GM12878 (cell line): ENCODE data around the gene NAXE. TPM values are rescaled to one million over a fixed set of nuclear protein-coding genes. Genes with fewer than 3 reads are reported as not detected.

ENCODE experiments used
- ATAC-seq: fragments of 200-7000 bp; cut with Tn5 transposase; 3 replicates; pipeline ENCODE4 v1.9.1; 2020; ENCODE audit warnings: mild to moderate bottlenecking, moderate library complexity
- BruUV-seq: library from RNA; stranded (reverse); fragments of 400-500 nt; replicated peaks from 2 replicates; lab custom pipeline; 2021; lab: Mats Ljungman, UMichigan
- CTCF ChIA-PET: fragments of 300-600 bp; sonication (Branson Sonifier 250); formaldehyde crosslinking; extraction: SDS; loops from one replicate; lab custom pipeline; 2021; ENCODE audit warnings: inconsistent platforms; lab: Yijun Ruan, JAX
- POLR2A ChIA-PET: fragments of 350-600 bp; formaldehyde crosslinking; extraction: SDS; loops from one replicate; lab custom pipeline; 2021; ENCODE audit warnings: inconsistent platforms; lab: Charles Lee
- RAD21 ChIA-PET: fragments of 300-600 bp; sonication (Branson Sonifier 250); formaldehyde crosslinking; loops from one replicate; lab custom pipeline; 2023; ENCODE audit warnings: antibody characterized with exemption; ENCODE audit not compliant: unreplicated experiment; lab: Charles Lee
- SMC1A ChIA-PET: fragments of 300-600 bp; sonication (Branson Sonifier 250); formaldehyde crosslinking; loops from one replicate; lab custom pipeline; 2023; ENCODE audit not compliant: unreplicated experiment, uncharacterized antibody; lab: Charles Lee
- DNase-seq: peaks from one replicate; pipeline ENCODE4 v3.0.0-alpha.2; 2011; ENCODE audit warnings: low read depth, low spot score
- FAIRE-seq: peaks from 3 replicates; lab custom pipeline; 2011; peaks lifted over from hg19 to GRCh38; lab: Jason Lieb, UNC
- H2AFZ ChIP-seq: 2 replicates; pipeline ENCODE4 v1.6.0; 2011; ENCODE audit warnings: low read depth, low read length, control low read depth; ENCODE audit not compliant: control insufficient read depth
- H3K27ac ChIP-seq: 2 replicates; pipeline ENCODE4 v1.5.1; 2011; ENCODE audit warnings: control low read depth; ENCODE audit not compliant: control insufficient read depth, insufficient read depth
- H3K27me3 ChIP-seq, 2 experiments: replicated peaks in 1 of 2; 2 replicates each; pipeline versions ENCODE4 v1.6.0 to v1.6.1; 2011; ENCODE audit warnings: low read length in 1 of 2; ENCODE audit not compliant: control insufficient read depth in 2 of 2, insufficient read depth in 2 of 2
- H3K36me3 ChIP-seq, 2 experiments: 2 replicates each; pipeline ENCODE4 v1.5.1; 2011; ENCODE audit warnings: low read length in 1 of 2; ENCODE audit not compliant: control insufficient read depth in 2 of 2, insufficient read depth in 2 of 2
- H3K4me1 ChIP-seq: 2 replicates; pipeline ENCODE4 v1.6.1; 2011; ENCODE audit warnings: mild to moderate bottlenecking, low read length, moderate library complexity, mixed read lengths; ENCODE audit not compliant: control insufficient read depth, insufficient read depth
- H3K4me2 ChIP-seq: 2 replicates; pipeline ENCODE4 v1.6.0; 2011; ENCODE audit warnings: control low read depth; ENCODE audit not compliant: control insufficient read depth, insufficient read depth
- H3K4me3 ChIP-seq: fragments of 200-600 bp; sonication (generic); 2 replicates; pipeline ENCODE4 v1.5.1; 2016
- H3K79me2 ChIP-seq: 2 replicates; pipeline ENCODE4 v1.6.0; 2011; ENCODE audit warnings: low read length; ENCODE audit not compliant: control insufficient read depth, insufficient read depth
- H3K9ac ChIP-seq: 2 replicates; pipeline ENCODE4 v1.8.0; 2011; ENCODE audit warnings: low read length, control low read depth, mixed read lengths; ENCODE audit not compliant: control insufficient read depth, insufficient read depth
- H3K9me3 ChIP-seq: replicated peaks from 3 replicates; pipeline ENCODE4 v1.5.1; 2011; ENCODE audit warnings: mild to moderate bottlenecking, low read length; ENCODE audit not compliant: control insufficient read depth, insufficient read depth
- H4K20me1 ChIP-seq: 2 replicates; pipeline ENCODE4 v1.6.0; 2011; ENCODE audit not compliant: control insufficient read depth, insufficient read depth
- ASH2L ChIP-seq: fragments of 300-600, 200-600 bp; sonication (generic); IDR thresholded peaks from 2 replicates; pipeline ENCODE4 v1.6.1; 2017; ENCODE audit warnings: low read depth, mild to moderate bottlenecking, borderline replicate concordance
- BACH1 ChIP-seq: fragments of 450-650 bp; IDR thresholded peaks from 2 replicates; pipeline ENCODE4 v1.6.1; 2017; ENCODE audit warnings: mild to moderate bottlenecking, borderline replicate concordance
- BCL3 ChIP-seq: IDR thresholded peaks from 2 replicates; pipeline ENCODE4 v1.6.1; 2011; ENCODE audit warnings: borderline replicate concordance, low read depth, mild to moderate bottlenecking, moderate library complexity, low read length; ENCODE audit not compliant: insufficient read depth, poor library complexity, severe bottlenecking
- CHD2 ChIP-seq: IDR thresholded peaks from 2 replicates; pipeline ENCODE4 v1.6.1; 2011; ENCODE audit warnings: low read depth, low read length, improper control_type of control experiment, borderline replicate concordance
- E2F4 ChIP-seq: IDR thresholded peaks from 2 replicates; pipeline ENCODE4 v1.6.1; 2012; ENCODE audit warnings: low read depth, low read length, improper control_type of control experiment
- E4F1 ChIP-seq: fragments of 450-650 bp; IDR thresholded peaks from 2 replicates; pipeline ENCODE4 v1.6.1; 2018; ENCODE audit warnings: borderline replicate concordance, mild to moderate bottlenecking; ENCODE audit not compliant: partially characterized antibody
- GATAD2B ChIP-seq: fragments of 450-650 bp; conservative IDR thresholded peaks from 2 replicates; pipeline ENCODE4 v1.6.1; 2017; ENCODE audit warnings: low read depth, mild to moderate bottlenecking, moderate library complexity
- HDAC2 ChIP-seq: fragments of 200-600 bp; sonication (generic); IDR thresholded peaks from 2 replicates; pipeline ENCODE4 v1.6.1; 2017
- NR2C1 ChIP-seq: fragments of 450-650 bp; IDR thresholded peaks from 2 replicates; pipeline ENCODE4 v1.6.1; 2017; ENCODE audit warnings: antibody characterized with exemption, mild to moderate bottlenecking, moderate library complexity
- POLR2AphosphoS5 ChIP-seq: IDR thresholded peaks from 2 replicates; pipeline ENCODE4 v1.6.1; 2011; ENCODE audit warnings: mild to moderate bottlenecking, low read length, inconsistent platforms
- RCOR1 ChIP-seq: conservative IDR thresholded peaks from 2 replicates; pipeline ENCODE4 v1.6.1; 2012; ENCODE audit warnings: low read depth, low read length, improper control_type of control experiment
- RFX5 ChIP-seq: IDR thresholded peaks from 2 replicates; pipeline ENCODE4 v1.6.1; 2011; ENCODE audit warnings: low read depth, low read length, improper control_type of control experiment
- RUNX3 ChIP-seq: IDR thresholded peaks from 2 replicates; pipeline ENCODE4 v1.6.1; 2012; ENCODE audit warnings: low read length, inconsistent platforms
- SMAD1 ChIP-seq: fragments of 450-650 bp; IDR thresholded peaks from 2 replicates; pipeline ENCODE4 v1.6.1; 2018; ENCODE audit warnings: mild to moderate bottlenecking, low read depth; ENCODE audit not compliant: partially characterized antibody
- SMAD5 ChIP-seq: IDR thresholded peaks from 2 replicates; pipeline ENCODE4 v1.6.1; 2016; ENCODE audit warnings: antibody characterized with exemption, low read depth
- WRNIP1 ChIP-seq: IDR thresholded peaks from 2 replicates; pipeline ENCODE4 v1.6.1; 2011; ENCODE audit warnings: low read depth, low read length, improper control_type of control experiment, borderline replicate concordance
- WGBS: methylation state at CpG from one replicate; pipeline ENCODE4 v1.1.6; 2016; ENCODE audit warnings: low lambda C conversion rate; ENCODE audit not compliant: insufficient replicate concordance, insufficient coverage; ENCODE audit errors: missing lambda C conversion rate; 5-methylcytosine and 5-hydroxymethylcytosine counted together
- in situ Hi-C: fragments of 300-500 bp; cut with MboI; formaldehyde crosslinking; loops from 9 replicates; pipeline ENCODE4 v1.14.3; 2018; ENCODE audit warnings: mixed read lengths
- intact Hi-C: fragments of 100-400 bp; cut with micrococcal nuclease; formaldehyde crosslinking; loops from one replicate; pipeline ENCODE4 v1.14.2; 2022; ENCODE audit not compliant: unreplicated experiment
- polyA plus RNA-seq, 11 experiments: library from polyadenylated mRNA; depleted of rRNA in 4 of 11; unstranded in 6 of 11; stranded (reverse) in 5 of 11; fragments of >200 nt; fragmentation: Nextera tagmentation in 4 of 11; fragmentation: Illumina TruSeq in 1 of 11; extraction: Ambion mirVana in 4 of 11; extraction: Trizol in 1 of 11; gene quantifications; 1 replicate in 1 of 11; 2 replicates in 10 of 11; pipeline versions ENCODE4 v1.2.1 to v1.2.3, GENCODE V29; 2011 to 2016; ENCODE audit warnings: inconsistent platforms in 2 of 11, missing spikeins in 2 of 11, low read depth in 1 of 11
- total RNA-seq, 4 experiments: library from RNA; depleted of rRNA in 3 of 4; stranded (reverse); fragments of >200 nt in 3 of 4; fragmentation: Illumina TruSeq in 1 of 4; extraction: Trizol in 1 of 4; gene quantifications; 2 replicates each; pipeline versions ENCODE4 v1.2.1 to v1.2.3, GENCODE V29; 2013 to 2021

The NAXE gene
- total and polyA plus RNA-seq, 10 of the 15 experiments (the other 5 are each of a cell fraction or from before 2014, with no cell fraction given), result 17.8 to 93.3 (median 68.8) TPM

- no peaks in the 10 kb centered on the region for H4K20me1 ChIP-seq
- whole genome bisulfite sequencing, result 17% methylated on average over 16 of the region's 16 CpGs
- H3K27me3 ChIP-seq, result no peaks in the 10 kb centered on the region
- TSS peak; percentile 69 for BruUV-seq
- SMC1A ChIA-PET, result interaction anchor here (0.6 to 5.9 kb wide), 8 partner anchors 10 to 147 kb away, joined by 3 to 47 read pairs (median 5); partner anchors contain the start of genes GPATCH4 and TTC24
- in situ Hi-C loops (no loop called here), intact Hi-C loops (no loop called here)
- POLR2A ChIA-PET, result interaction anchor here (1.4 to 3.1 kb wide), 7 partner anchors 9 to 309 kb away, joined by 3 to 39 read pairs (median 6); partner anchors contain the start of genes GPATCH4, MEF2D and SMG5
- peak overlapping the region; percentile 89 for H3K4me3 ChIP-seq
- CTCF ChIA-PET, result interaction anchor here (0.9 to 4.6 kb wide), 18 partner anchors 9 to 236 kb away, joined by 3 to 49 read pairs (median 5); partner anchors contain the start of genes GPATCH4 and TTC24
- H3K4me1 ChIP-seq, result peaks cover 5% of the 10 kb centered on the region
- H2AFZ ChIP-seq, result no peak overlapping the region; the same call in 1 of the 2 replicates
- H3K9ac ChIP-seq, result peak overlapping the region; percentile 79
- RAD21 ChIA-PET, result interaction anchor here (1.2 to 2.2 kb wide), 8 partner anchors 9 to 206 kb away, joined by 3 to 18 read pairs (median 10); partner anchors contain the start of gene GPATCH4
- ATAC-seq, result no peak; the same call in 2 of the 3 replicates
- H3K36me3 ChIP-seq, result peaks cover 19 to 25% of the 10 kb centered on the region in 2 experiments; a peak in 3 of 4 replicates
- H3K27ac ChIP-seq, result peak overlapping the region; percentile 86
- no peaks in the 10 kb centered on the region for H3K9me3 ChIP-seq
- peaks cover 9% of the 10 kb centered on the region for H3K79me2 ChIP-seq
- no peak for FAIRE-seq
- peak overlapping the region; percentile 99 for H3K4me2 ChIP-seq
- no peak for DNase-seq
- TF ChIP-seq E2F4 (no peak), SMAD1 (no peak), BACH1 (0 out of 2 replicates have a peak, but pooled peaks have one; percentile 3), RFX5 (no peak), WRNIP1 (no peak), RCOR1 (no peak), POLR2AphosphoS5 (peak; percentile 46; the same call in 1 of the 2 replicates), E4F1 (no peak), HDAC2 (no peak), ASH2L (no peak), SMAD5 (no peak), CHD2 (no peak), NR2C1 (no peak), BCL3 (peak; percentile 3), RUNX3 (no peak), GATAD2B (no peak)
Observed at GRCh38 chr1:156592158-156592909, 758 bp downstream of the NAXE start.
